Fibroblast of lung (primary cell): Measurements from ENCODE around the gene EIF3D. TPM values are rescaled to one million over a fixed set of nuclear protein-coding genes. Genes with fewer than 3 reads are reported as not detected.

Experiments
- DNase-seq, 2 donors: peaks; one replicate each; pipeline versions ENCODE4 v3.0.0 to v3.0.0-alpha.2; 2010; ENCODE audit warnings: low read depth in 2 of 2
- H2AFZ ChIP-seq: 2 replicates; pipeline ENCODE4 v1.5.1; 2012; ENCODE audit warnings: low read length, control low read depth, inconsistent platforms
- H3K27ac ChIP-seq: 2 replicates; pipeline ENCODE4 v1.5.1; 2011; ENCODE audit warnings: low read length, control low read depth; ENCODE audit not compliant: insufficient read depth
- H3K27me3 ChIP-seq: 2 replicates; pipeline ENCODE4 v1.5.1; 2011; ENCODE audit warnings: mild to moderate bottlenecking, low read length; ENCODE audit not compliant: control insufficient read depth, insufficient read depth
- H3K36me3 ChIP-seq: 2 replicates; pipeline ENCODE4 v1.5.1; 2011; ENCODE audit warnings: low read length; ENCODE audit not compliant: control insufficient read depth, insufficient read depth
- H3K4me1 ChIP-seq: 2 replicates; pipeline ENCODE4 v1.5.1; 2011; ENCODE audit warnings: low read length; ENCODE audit not compliant: control insufficient read depth, insufficient read depth; ENCODE audit errors: extremely low read depth
- H3K4me2 ChIP-seq: 2 replicates; pipeline ENCODE4 v1.5.1; 2011; ENCODE audit warnings: low read length, control low read depth; ENCODE audit not compliant: insufficient read depth; ENCODE audit errors: extremely low read depth
- H3K4me3 ChIP-seq, 4 experiments: fragments of 200-600 bp in 1 of 4; sonication (generic) in 1 of 4; replicated peaks in 1 of 4; 2 replicates each; pipeline ENCODE4 v1.5.1; 2011 to 2016; ENCODE audit warnings: low read length in 4 of 4, low read depth in 3 of 4, mild to moderate bottlenecking in 3 of 4, control low read depth in 2 of 4, inconsistent platforms in 1 of 4, mixed read lengths in 1 of 4; ENCODE audit not compliant: insufficient read depth in 1 of 4; ENCODE audit errors: control extremely low read depth in 1 of 4
- H3K79me2 ChIP-seq: 2 replicates; pipeline ENCODE4 v1.5.1; 2012; ENCODE audit warnings: mild to moderate bottlenecking, low read length, inconsistent platforms; ENCODE audit not compliant: control insufficient read depth, insufficient read depth
- H3K9ac ChIP-seq: 2 replicates; pipeline ENCODE4 v1.5.1; 2011; ENCODE audit warnings: mild to moderate bottlenecking, low read length, control low read depth; ENCODE audit not compliant: insufficient read depth
- H3K9me3 ChIP-seq: 2 replicates; pipeline ENCODE4 v1.5.1; 2012; ENCODE audit warnings: low read depth, low read length; ENCODE audit not compliant: control insufficient read depth, insufficient read depth
- H4K20me1 ChIP-seq: 2 replicates; pipeline ENCODE4 v1.5.1; 2011; ENCODE audit warnings: low read length; ENCODE audit not compliant: control insufficient read depth, insufficient read depth; ENCODE audit errors: extremely low read depth
- CTCF ChIP-seq, 2 donors: IDR thresholded peaks in 1 of 2; conservative IDR thresholded peaks in 1 of 2; 1 replicate in 1 of 2; 2 replicates in 1 of 2; pipeline ENCODE4 v1.5.1; 2011 to 2012; ENCODE audit warnings: low read length in 2 of 2, control low read depth in 1 of 2, inconsistent platforms in 1 of 2, low read depth in 1 of 2, mild to moderate bottlenecking in 1 of 2
- EZH2 ChIP-seq: IDR thresholded peaks from 2 replicates; pipeline ENCODE4 v1.5.1; 2012; ENCODE audit warnings: low read length, control low read depth, mild to moderate bottlenecking; ENCODE audit errors: missing control alignments
- polyA minus RNA-seq: library from RNA; depleted of rRNA, polyadenylated mRNA; stranded (reverse); fragments of >200 nt; gene quantifications from 2 replicates; pipeline ENCODE4 v1.2.3, GENCODE V29; 2011; ENCODE audit warnings: low replicate concordance
- polyA plus RNA-seq, 2 donors: library from polyadenylated mRNA; depleted of rRNA in 1 of 2; stranded (reverse) in 1 of 2; unstranded in 1 of 2; fragments of >200 nt; gene quantifications; 2 replicates each; pipeline ENCODE4 v1.2.1, GENCODE V29; 2011 to 2012; ENCODE audit warnings: missing spikeins in 1 of 2
- total RNA-seq: library from RNA; depleted of rRNA; stranded (reverse); fragments of >200 nt; gene quantifications from 2 replicates; pipeline ENCODE4 v1.2.1, GENCODE V29; 2014

EIF3D gene, protein sequence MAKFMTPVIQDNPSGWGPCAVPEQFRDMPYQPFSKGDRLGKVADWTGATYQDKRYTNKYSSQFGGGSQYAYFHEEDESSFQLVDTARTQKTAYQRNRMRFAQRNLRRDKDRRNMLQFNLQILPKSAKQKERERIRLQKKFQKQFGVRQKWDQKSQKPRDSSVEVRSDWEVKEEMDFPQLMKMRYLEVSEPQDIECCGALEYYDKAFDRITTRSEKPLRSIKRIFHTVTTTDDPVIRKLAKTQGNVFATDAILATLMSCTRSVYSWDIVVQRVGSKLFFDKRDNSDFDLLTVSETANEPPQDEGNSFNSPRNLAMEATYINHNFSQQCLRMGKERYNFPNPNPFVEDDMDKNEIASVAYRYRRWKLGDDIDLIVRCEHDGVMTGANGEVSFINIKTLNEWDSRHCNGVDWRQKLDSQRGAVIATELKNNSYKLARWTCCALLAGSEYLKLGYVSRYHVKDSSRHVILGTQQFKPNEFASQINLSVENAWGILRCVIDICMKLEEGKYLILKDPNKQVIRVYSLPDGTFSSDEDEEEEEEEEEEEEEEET
- total RNA-seq (306 and 407 TPM in 2 replicates), polyA plus RNA-seq (267 and 318 TPM in 2 replicates), polyA minus RNA-seq (371 and 415 TPM in 2 replicates)
- polyA plus RNA-seq (2012): 165 and 195 TPM in 2 replicates

- Histone ChIP-seq H3K27me3 (no peaks in the 10 kb centered on the region), H4K20me1 (no peaks in the 10 kb centered on the region), H3K27ac (peak within 1 kb of the TSS; percentile 94), H3K36me3 (peaks cover 9% of the 10 kb centered on the region), H2AFZ (peak within 1 kb of the TSS; percentile 85), H3K79me2 (peaks cover 29% of the 10 kb centered on the region), H3K4me3 (peak within 1 kb of the TSS; percentile 94 to 100 (median 98)), H3K9me3 (no peaks in the 10 kb centered on the region), H3K4me2 (peak within 1 kb of the TSS; percentile 87), H3K4me1 (peaks cover 3% of the 10 kb centered on the region), H3K9ac (peak within 1 kb of the TSS; percentile 93)
- TF ChIP-seq CTCF (conservative IDR thresholded peaks at IDR 0.05 in 1 of 2, IDR thresholded peaks at IDR 0.05 in 1 of 2; ENCODE audit: low read depth in 1 of 2, low read length in 2 of 2) (no peak), EZH2 (no peak)
- DNase-seq: peak; percentile 99 to 100
These were observed at the start of gene EIF3D for GRCh38 chr22:36528795-36529751. Gene EIF3D, minus strand, starts transcription at chr22:36529166. Its CDS starts 3,045 bp downstream, at chr22:36526121.

DNA sequence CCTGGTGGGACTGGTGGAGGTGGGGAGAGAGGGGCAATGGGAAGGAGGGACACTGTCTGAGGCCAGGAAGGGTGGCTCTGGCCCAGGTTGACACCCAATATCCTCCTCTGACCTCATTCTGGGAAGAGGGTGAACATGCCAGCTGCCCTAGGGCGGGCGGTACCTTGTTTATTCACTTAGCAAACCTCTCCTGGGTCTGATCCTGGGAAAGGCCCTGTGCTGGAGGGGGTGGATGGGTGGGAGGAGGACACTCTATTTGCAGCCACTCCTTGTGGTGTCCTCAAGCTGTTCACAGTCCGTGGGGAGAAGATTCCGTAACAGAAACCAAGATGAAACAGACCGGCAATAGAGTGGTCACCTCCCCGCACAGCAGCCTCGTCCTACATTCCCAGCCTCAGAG lies 49.7 kb upstream of the EIF3D start:
- DNase-seq: no peak
- H4K20me1 ChIP-seq: no peaks in the 10 kb centered on the region

More for the DNA sequence above, 49.7 kb upstream of the EIF3D start:
- Histone ChIP-seq H3K27ac (no peak overlapping the region), H3K4me3 (no peak overlapping the region), H3K27me3 (peaks cover 13% of the 10 kb centered on the region), H3K4me1 (no peaks in the 10 kb centered on the region), H3K9ac (no peak overlapping the region), H3K79me2 (no peaks in the 10 kb centered on the region), H3K4me2 (no peak overlapping the region), H3K9me3 (no peaks in the 10 kb centered on the region), H3K36me3 (no peaks in the 10 kb centered on the region), H2AFZ (no peak overlapping the region)
- TF ChIP-seq CTCF (conservative IDR thresholded peaks at IDR 0.05 in 1 of 2, IDR thresholded peaks at IDR 0.05 in 1 of 2; ENCODE audit: low read depth in 1 of 2, low read length in 2 of 2) (no peak), EZH2 (no peak)
